ENCODE results near the gene ZNF436. TPM values are rescaled to one million over a fixed set of nuclear protein-coding genes. Genes with fewer than 3 reads are reported as not detected.

Gene ZNF436
- polyA plus RNA-seq, 1 donor (not counting 4 experiments of a cell fraction or from before 2014, with no cell fraction given): 12.6 TPM

DNA sequence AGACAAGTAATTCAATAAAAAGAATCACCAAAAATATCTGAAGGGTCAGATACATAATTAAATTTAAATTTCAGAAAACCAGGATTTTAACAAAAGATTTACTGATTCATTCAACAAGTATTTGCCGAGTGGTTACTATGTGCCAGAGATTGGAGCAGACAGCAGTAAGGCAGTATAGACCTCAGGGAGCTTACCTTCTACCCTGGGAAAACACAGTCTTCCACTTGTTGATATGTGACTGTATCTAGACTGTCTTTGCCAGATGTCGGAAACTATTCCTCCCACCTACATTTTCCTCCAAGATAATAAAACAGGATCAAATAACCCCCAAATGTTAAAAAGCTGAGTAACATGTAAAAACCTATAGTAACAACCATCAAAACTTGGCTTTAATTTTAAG lies 31.8 kb downstream of the ZNF436 start:
- Histone ChIP-seq H3K9me1 (ENCODE audit: control insufficient read depth, extremely low read depth, insufficient read depth, low read length) (no peaks in the 10 kb centered on the region), H3K4me1 (ENCODE audit: control insufficient read depth, extremely low read depth, insufficient read depth, low read length) (peaks cover 21% of the 10 kb centered on the region), H3K4me2 (ENCODE audit: control insufficient read depth, extremely low read depth, insufficient read depth, low read depth, low read length) (no peak overlapping the region), H3K9me3 (ENCODE audit: control insufficient read depth, low read depth, low read length) (no peaks in the 10 kb centered on the region), H3K4me3 (ENCODE audit: control insufficient read depth in 2 of 3, extremely low read depth in 1 of 3, insufficient read depth in 2 of 3, low read depth in 1 of 3, low read length in 3 of 3) (no peak overlapping the region), H4K20me1 (ENCODE audit: control insufficient read depth, extremely low read depth, insufficient read depth, low read length) (peaks cover 34% of the 10 kb centered on the region), H3K79me2 (ENCODE audit: control insufficient read depth, insufficient read depth, low read length) (peaks cover 84% of the 10 kb centered on the region), H3K27ac (ENCODE audit: control insufficient read depth, insufficient read depth, low read length) (no peak overlapping the region), H3K36me3 (ENCODE audit: control insufficient read depth in 2 of 2, extremely low read depth in 1 of 2, insufficient read depth in 2 of 2, low read length in 2 of 2) (peaks cover 12 to 17% of the 10 kb centered on the region in 2 experiments), H2AFZ (ENCODE audit: control insufficient read depth, low read length) (no peak overlapping the region), H3K27me3 (ENCODE audit: control insufficient read depth, extremely low read depth, insufficient read depth, low read length) (no peaks in the 10 kb centered on the region), H3K9ac (ENCODE audit: control insufficient read depth, extremely low read depth, insufficient read depth, low read length) (no peak overlapping the region)
- dilution Hi-C loops (cut with MboI; ENCODE audit: extremely low pct_ligation_motif_present, low sequenced_read_pairs): loop anchor here (10.0 kb wide), 1 partner anchor 87 kb away; the partner anchor contains the start of gene TCEA3
- TF ChIP-seq EZH2 (IDR thresholded peaks at IDR 0.05; ENCODE audit: low read length): no peak
- FAIRE-seq: no peak
- no peak for DNase-seq (ENCODE audit: low read depth, low spot score)

DNA sequence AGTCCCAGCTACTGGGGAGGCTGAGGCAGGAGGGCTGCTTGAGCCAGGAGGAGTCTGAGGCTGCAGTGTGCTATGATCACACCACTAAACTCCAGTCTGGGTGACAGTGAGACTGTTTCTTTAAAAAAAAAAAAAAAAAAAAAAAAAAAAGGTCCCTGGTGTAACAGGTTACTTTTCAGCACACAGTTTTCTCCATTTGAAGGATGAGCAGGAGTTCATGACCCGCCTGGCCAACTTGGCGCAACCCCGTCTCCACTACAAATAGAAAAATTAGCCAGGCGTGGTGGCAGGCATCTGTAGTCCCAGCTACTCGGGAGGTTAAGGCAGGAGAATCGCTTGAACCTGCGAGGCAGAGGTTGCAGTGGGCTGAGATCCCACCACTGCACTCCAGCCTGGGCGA lies 37.9 kb downstream of the ZNF436 start:
- peaks cover 7% of the 10 kb centered on the region for H3K4me1 ChIP-seq (ENCODE audit: control insufficient read depth, extremely low read depth, insufficient read depth, low read length)
- H4K20me1 ChIP-seq (ENCODE audit: control insufficient read depth, extremely low read depth, insufficient read depth, low read length): peaks cover 6% of the 10 kb centered on the region
- peaks cover 2% of the 10 kb centered on the region for H3K9me1 ChIP-seq (ENCODE audit: control insufficient read depth, extremely low read depth, insufficient read depth, low read length)
- H3K79me2 ChIP-seq (ENCODE audit: control insufficient read depth, insufficient read depth, low read length): peaks cover 72% of the 10 kb centered on the region
- no peak overlapping the region for H2AFZ ChIP-seq (ENCODE audit: control insufficient read depth, low read length)
- no peak overlapping the region for H3K4me2 ChIP-seq (ENCODE audit: control insufficient read depth, extremely low read depth, insufficient read depth, low read depth, low read length)
- peaks cover 23 to 32% of the 10 kb centered on the region in 2 experiments for H3K36me3 ChIP-seq (ENCODE audit: control insufficient read depth in 2 of 2, extremely low read depth in 1 of 2, insufficient read depth in 2 of 2, low read length in 2 of 2)
- FAIRE-seq (no peak), DNase-seq (ENCODE audit: low read depth, low spot score) (no peak)
- H3K27me3 ChIP-seq (ENCODE audit: control insufficient read depth, extremely low read depth, insufficient read depth, low read length): no peaks in the 10 kb centered on the region
- no peak overlapping the region for H3K4me3 ChIP-seq (ENCODE audit: control insufficient read depth in 2 of 3, extremely low read depth in 1 of 3, insufficient read depth in 2 of 3, low read depth in 1 of 3, low read length in 3 of 3)
- TF ChIP-seq, protein P1, sequence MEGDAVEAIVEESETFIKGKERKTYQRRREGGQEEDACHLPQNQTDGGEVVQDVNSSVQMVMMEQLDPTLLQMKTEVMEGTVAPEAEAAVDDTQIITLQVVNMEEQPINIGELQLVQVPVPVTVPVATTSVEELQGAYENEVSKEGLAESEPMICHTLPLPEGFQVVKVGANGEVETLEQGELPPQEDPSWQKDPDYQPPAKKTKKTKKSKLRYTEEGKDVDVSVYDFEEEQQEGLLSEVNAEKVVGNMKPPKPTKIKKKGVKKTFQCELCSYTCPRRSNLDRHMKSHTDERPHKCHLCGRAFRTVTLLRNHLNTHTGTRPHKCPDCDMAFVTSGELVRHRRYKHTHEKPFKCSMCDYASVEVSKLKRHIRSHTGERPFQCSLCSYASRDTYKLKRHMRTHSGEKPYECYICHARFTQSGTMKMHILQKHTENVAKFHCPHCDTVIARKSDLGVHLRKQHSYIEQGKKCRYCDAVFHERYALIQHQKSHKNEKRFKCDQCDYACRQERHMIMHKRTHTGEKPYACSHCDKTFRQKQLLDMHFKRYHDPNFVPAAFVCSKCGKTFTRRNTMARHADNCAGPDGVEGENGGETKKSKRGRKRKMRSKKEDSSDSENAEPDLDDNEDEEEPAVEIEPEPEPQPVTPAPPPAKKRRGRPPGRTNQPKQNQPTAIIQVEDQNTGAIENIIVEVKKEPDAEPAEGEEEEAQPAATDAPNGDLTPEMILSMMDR (optimal IDR thresholded peaks at IDR 0.05 in 1 of 3, IDR thresholded peaks at IDR 0.05 in 1 of 3, conservative IDR thresholded peaks at IDR 0.05 in 1 of 3; ENCODE audit: extremely low read depth in 1 of 3, insufficient read depth in 2 of 3, low read length in 3 of 3): no peak
- TF ChIP-seq EZH2 (IDR thresholded peaks at IDR 0.05; ENCODE audit: low read length): no peak
- no peak overlapping the region for H3K9ac ChIP-seq (ENCODE audit: control insufficient read depth, extremely low read depth, insufficient read depth, low read length)
- H3K9me3 ChIP-seq (ENCODE audit: control insufficient read depth, low read depth, low read length): no peaks in the 10 kb centered on the region
- no peak overlapping the region for H3K27ac ChIP-seq (ENCODE audit: control insufficient read depth, insufficient read depth, low read length)
- dilution Hi-C loops (cut with MboI; ENCODE audit: extremely low pct_ligation_motif_present, low sequenced_read_pairs): loop anchor here (10.0 kb wide), 1 partner anchor 93 kb away; the partner anchor contains the start of gene TCEA3

DNA sequence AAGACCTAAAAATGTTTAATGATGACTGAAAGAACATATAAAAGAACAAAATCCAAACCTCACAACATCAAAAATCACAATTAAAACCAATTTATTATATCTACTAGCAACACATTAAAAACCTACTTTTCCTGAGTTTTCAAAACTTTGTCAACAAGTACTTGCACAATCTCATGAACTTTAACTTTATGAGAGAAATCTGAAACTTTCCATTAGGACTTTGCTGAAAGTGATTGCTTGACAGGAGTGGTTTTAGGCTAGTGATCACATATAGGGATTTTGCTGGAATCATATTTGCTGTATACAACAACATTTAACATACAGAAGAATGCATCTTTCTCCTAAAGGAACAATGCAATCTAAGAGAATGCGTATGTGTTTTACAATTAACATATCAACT lies 38.8 kb downstream of the ZNF436 start:
- Histone ChIP-seq H3K36me3 (ENCODE audit: control insufficient read depth in 2 of 2, extremely low read depth in 1 of 2, insufficient read depth in 2 of 2, low read length in 2 of 2) (peaks cover 21 to 39% of the 10 kb centered on the region in 2 experiments), H3K4me2 (ENCODE audit: control insufficient read depth, extremely low read depth, insufficient read depth, low read depth, low read length) (no peak overlapping the region), H3K4me1 (ENCODE audit: control insufficient read depth, extremely low read depth, insufficient read depth, low read length) (peaks cover 7% of the 10 kb centered on the region)

More for the DNA sequence above, 38.8 kb downstream of the ZNF436 start:
- no peak for TF ChIP-seq EZH2 (IDR thresholded peaks at IDR 0.05; ENCODE audit: low read length)
- TF ChIP-seq, protein P1 (optimal IDR thresholded peaks at IDR 0.05 in 1 of 3, IDR thresholded peaks at IDR 0.05 in 1 of 3, conservative IDR thresholded peaks at IDR 0.05 in 1 of 3; ENCODE audit: extremely low read depth in 1 of 3, insufficient read depth in 2 of 3, low read length in 3 of 3): no peak
- peaks cover 10% of the 10 kb centered on the region for H4K20me1 ChIP-seq (ENCODE audit: control insufficient read depth, extremely low read depth, insufficient read depth, low read length)
- H3K4me3 ChIP-seq (ENCODE audit: control insufficient read depth in 2 of 3, extremely low read depth in 1 of 3, insufficient read depth in 2 of 3, low read depth in 1 of 3, low read length in 3 of 3): no peak overlapping the region
- dilution Hi-C loops (cut with MboI; ENCODE audit: extremely low pct_ligation_motif_present, low sequenced_read_pairs): loop anchor here (10.0 kb wide), 1 partner anchor 94 kb away; the partner anchor contains the start of gene TCEA3
- H3K9me3 ChIP-seq (ENCODE audit: control insufficient read depth, low read depth, low read length): no peaks in the 10 kb centered on the region
- H3K79me2 ChIP-seq (ENCODE audit: control insufficient read depth, insufficient read depth, low read length): peaks cover 76% of the 10 kb centered on the region
- FAIRE-seq (no peak), DNase-seq (ENCODE audit: low read depth, low spot score) (no peak)
- no peaks in the 10 kb centered on the region for H3K27me3 ChIP-seq (ENCODE audit: control insufficient read depth, extremely low read depth, insufficient read depth, low read length)
- no peak overlapping the region for H3K9ac ChIP-seq (ENCODE audit: control insufficient read depth, extremely low read depth, insufficient read depth, low read length)
- no peak overlapping the region for H3K27ac ChIP-seq (ENCODE audit: control insufficient read depth, insufficient read depth, low read length)
- no peak overlapping the region for H2AFZ ChIP-seq (ENCODE audit: control insufficient read depth, low read length)
- H3K9me1 ChIP-seq (ENCODE audit: control insufficient read depth, extremely low read depth, insufficient read depth, low read length): peaks cover 2% of the 10 kb centered on the region
